Peyer's patch (tissue), 4 donors: Measurements from ENCODE around the gene KASH5. TPM values are rescaled to one million over a fixed set of nuclear protein-coding genes. Genes with fewer than 3 reads are reported as not detected.

ENCODE experiments used
- DNase-seq, 3 donors: peaks; one replicate each; pipeline ENCODE4 v3.0.0-alpha.2; 2017 to 2019
- H3K27ac ChIP-seq, 4 donors: fragments of 200-600 bp; sonication (generic); one replicate each; pipeline ENCODE4 v1.5.1; 2016 to 2019
- H3K27me3 ChIP-seq, 2 donors: fragments of 200-600 bp; sonication (generic); one replicate each; pipeline ENCODE4 v1.5.1; 2019
- H3K36me3 ChIP-seq, 3 donors: fragments of 200-600 bp; sonication (generic); one replicate each; pipeline ENCODE4 v1.5.1; 2016 to 2019
- H3K4me1 ChIP-seq, 4 donors: fragments of 200-600 bp; sonication (generic); one replicate each; pipeline ENCODE4 v1.5.1; 2016 to 2019
- H3K4me3 ChIP-seq, 4 donors: fragments of 200-600 bp; sonication (generic); 1 replicate in 3 of 4; 2 replicates in 1 of 4; pipeline ENCODE4 v1.5.1; 2016 to 2019; ENCODE audit warnings: mild to moderate bottlenecking in 1 of 4
- H3K9me3 ChIP-seq, 4 donors: fragments of 200-600 bp; sonication (generic); one replicate each; pipeline ENCODE4 v1.5.1; 2016 to 2019; ENCODE audit warnings: mild to moderate bottlenecking in 1 of 4
- POLR2A ChIP-seq, 2 donors: fragments of 450-650 bp; IDR thresholded peaks; one replicate each; pipeline ENCODE4 v1.5.1; 2017; ENCODE audit warnings: antibody characterized with exemption in 2 of 2, mild to moderate bottlenecking in 2 of 2, moderate library complexity in 2 of 2
- total RNA-seq, 4 donors: library from RNA; depleted of rRNA; stranded (reverse); fragments of >200 nt; gene quantifications; one replicate each; pipeline ENCODE4 v1.1.0, GENCODE V29; 2016
- TF ChIP-seq, protein P1 (sequence below), 6 experiments: fragments of 450-650 bp in 4 of 6; fragments of 200-600 bp in 2 of 6; sonication (generic) in 1 of 6; IDR thresholded peaks; one replicate each; pipeline ENCODE4 v1.5.1; 2017 to 2019; ENCODE audit warnings: antibody characterized with exemption in 6 of 6, mild to moderate bottlenecking in 3 of 6, moderate library complexity in 1 of 6

KASH5 gene
- total RNA-seq, 4 donors from 2014 or later, result not detected

GRCh38 chr19:49359851-49360820 lies 27.9 kb upstream of the KASH5 start:
- peak overlapping the region in 3 of 4 donors; percentile 30 to 88 (median 84) for H3K27ac ChIP-seq
- no peak for DNase-seq
- H3K4me1 ChIP-seq, result peaks cover 0 to 23% (median 12%) of the 10 kb centered on the region in 4 donors
- H3K36me3 ChIP-seq, result no peaks in the 10 kb centered on the region
- TF ChIP-seq, protein P1, sequence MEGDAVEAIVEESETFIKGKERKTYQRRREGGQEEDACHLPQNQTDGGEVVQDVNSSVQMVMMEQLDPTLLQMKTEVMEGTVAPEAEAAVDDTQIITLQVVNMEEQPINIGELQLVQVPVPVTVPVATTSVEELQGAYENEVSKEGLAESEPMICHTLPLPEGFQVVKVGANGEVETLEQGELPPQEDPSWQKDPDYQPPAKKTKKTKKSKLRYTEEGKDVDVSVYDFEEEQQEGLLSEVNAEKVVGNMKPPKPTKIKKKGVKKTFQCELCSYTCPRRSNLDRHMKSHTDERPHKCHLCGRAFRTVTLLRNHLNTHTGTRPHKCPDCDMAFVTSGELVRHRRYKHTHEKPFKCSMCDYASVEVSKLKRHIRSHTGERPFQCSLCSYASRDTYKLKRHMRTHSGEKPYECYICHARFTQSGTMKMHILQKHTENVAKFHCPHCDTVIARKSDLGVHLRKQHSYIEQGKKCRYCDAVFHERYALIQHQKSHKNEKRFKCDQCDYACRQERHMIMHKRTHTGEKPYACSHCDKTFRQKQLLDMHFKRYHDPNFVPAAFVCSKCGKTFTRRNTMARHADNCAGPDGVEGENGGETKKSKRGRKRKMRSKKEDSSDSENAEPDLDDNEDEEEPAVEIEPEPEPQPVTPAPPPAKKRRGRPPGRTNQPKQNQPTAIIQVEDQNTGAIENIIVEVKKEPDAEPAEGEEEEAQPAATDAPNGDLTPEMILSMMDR (IDR thresholded peaks at IDR 0.05), result no peak
- no peak for TF ChIP-seq POLR2A (IDR thresholded peaks at IDR 0.05)
- H3K4me3 ChIP-seq, result no peak overlapping the region
- no peaks in the 10 kb centered on the region for H3K27me3 ChIP-seq
- H3K9me3 ChIP-seq, result no peaks in the 10 kb centered on the region

DNA sequence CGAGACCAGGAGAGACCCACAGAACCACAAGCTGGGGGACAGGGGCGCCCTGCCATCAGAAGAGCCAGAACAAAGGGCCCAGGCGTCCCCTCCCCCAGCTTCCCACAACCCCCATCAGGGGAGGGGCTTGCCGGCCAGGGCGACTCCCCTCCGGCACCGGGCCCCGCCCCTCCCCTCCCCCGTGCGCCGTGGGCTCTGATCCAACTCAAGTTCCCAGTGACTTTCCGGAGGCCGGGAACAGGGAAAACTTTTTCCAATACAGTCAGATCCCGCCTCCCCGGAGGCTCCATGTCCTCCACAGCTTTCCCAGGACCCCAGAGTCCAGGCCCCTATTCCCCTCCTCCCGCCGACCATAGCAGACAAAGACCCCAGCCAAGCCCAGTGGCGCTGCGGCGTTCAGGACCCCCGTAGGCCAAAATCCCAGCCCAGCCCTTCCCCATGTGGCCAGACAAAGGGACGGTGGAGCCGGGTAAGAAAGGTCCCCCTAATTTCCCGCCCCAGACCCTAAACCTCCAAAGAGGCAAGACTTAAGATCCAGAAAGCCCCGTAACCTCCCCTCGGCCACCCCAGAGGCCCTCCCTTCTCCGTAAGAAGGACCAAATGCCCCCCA lies 26.5 kb upstream of the KASH5 start:
- H3K27me3 ChIP-seq, result no peaks in the 10 kb centered on the region
- TF ChIP-seq POLR2A (IDR thresholded peaks at IDR 0.05), result no peak
- TF ChIP-seq, protein P1 (IDR thresholded peaks at IDR 0.05), result no peak
- DNase-seq, result peak; percentile 67 to 78 (median 72)

DNA sequence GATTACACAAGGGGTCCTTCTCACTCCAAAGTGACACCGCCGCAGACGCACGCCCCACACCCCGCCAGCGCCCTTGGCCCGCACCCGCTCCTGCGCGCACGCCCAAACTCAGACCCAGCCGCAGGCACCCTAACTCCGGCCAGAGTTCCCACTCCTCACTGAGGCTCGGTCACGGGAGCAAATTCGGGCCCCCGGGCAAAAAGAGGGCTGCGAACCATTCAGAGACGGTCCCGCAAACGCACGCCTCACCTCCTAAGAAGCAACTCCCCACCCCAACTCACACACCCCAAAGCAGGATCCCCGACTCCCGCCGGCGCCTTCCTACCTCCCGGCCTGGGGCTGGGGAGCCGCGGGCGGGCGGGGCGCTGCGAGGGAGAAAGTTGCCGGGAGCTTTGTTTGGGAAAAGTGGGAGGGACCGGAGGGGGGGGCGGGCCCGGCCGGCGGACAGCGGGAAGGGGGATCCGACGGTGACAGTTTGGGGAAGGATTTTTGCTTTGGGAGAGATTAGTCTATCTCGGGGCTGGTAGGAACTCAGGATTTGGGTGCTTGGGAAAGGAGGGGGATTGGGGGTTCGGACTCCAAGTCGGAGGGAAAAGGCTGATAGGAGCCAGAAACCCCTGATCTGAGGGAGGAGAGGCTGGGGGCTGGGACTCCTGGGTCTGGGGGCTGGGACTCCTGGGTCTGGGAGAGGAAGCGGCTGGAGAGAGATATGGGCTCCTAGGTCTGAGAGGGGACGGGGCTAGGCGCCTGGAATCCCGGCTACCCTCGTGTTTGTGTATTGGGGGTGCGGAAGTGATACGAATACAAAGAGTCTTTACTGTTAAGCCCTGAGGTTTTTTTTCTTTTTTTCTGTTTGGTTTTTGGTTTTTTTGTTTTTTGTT lies 25.8 kb upstream of the KASH5 start, which contains the start of gene TEAD2:
Gene TEAD2, minus strand, starts transcription at position 369 of the 881 bp plus-strand sequence. CDS start 2,341 bp downstream, outside the sequence.
- peak within 1 kb of the TSS; percentile 74 to 88 (median 82) for H3K27ac ChIP-seq
- peak; percentile 27 to 69 (median 62) for DNase-seq
- no peak for TF ChIP-seq POLR2A (IDR thresholded peaks at IDR 0.05)
- TF ChIP-seq, protein P1 (IDR thresholded peaks at IDR 0.05), result no peak
- H3K9me3 ChIP-seq, result no peaks in the 10 kb centered on the region
- no peaks in the 10 kb centered on the region for H3K36me3 ChIP-seq
- no peaks in the 10 kb centered on the region for H3K27me3 ChIP-seq
- H3K4me1 ChIP-seq, result peaks cover 0 to 15% (median 7%) of the 10 kb centered on the region in 4 donors
- peak within 1 kb of the TSS; percentile 34 to 61 (median 48) for H3K4me3 ChIP-seq

More for the DNA sequence above, 26.5 kb upstream of the KASH5 start:
- Histone ChIP-seq H3K4me3 (peak overlapping the region; percentile 34 to 61 (median 48)), H3K27ac (peak overlapping the region; percentile 74 to 88 (median 82)), H3K4me1 (peaks cover 0 to 21% (median 8%) of the 10 kb centered on the region in 4 donors), H3K9me3 (no peaks in the 10 kb centered on the region), H3K36me3 (no peaks in the 10 kb centered on the region)

DNA sequence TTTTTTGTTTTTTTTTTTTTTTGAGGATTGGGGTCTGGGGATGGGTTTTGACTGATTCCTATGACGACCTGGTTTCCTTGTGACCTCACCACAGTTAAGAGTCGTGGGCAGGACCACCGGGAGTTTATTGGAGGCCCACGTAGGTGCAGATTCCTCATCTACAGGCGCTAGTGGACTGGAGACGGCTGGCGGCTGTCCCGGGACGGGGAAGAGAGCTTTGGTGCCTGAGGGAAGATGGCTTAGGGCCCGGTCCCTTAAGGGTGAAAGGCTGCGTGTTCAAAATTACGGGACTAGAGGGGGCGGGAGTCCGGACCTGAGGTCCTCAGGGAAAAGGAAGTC lies 25.2 kb upstream of the KASH5 start:
- H3K27ac ChIP-seq, result peak overlapping the region; percentile 6 to 88 (median 79)
- H3K36me3 ChIP-seq, result no peaks in the 10 kb centered on the region
- peaks cover 0 to 15% (median 6%) of the 10 kb centered on the region in 4 donors for H3K4me1 ChIP-seq
- TF ChIP-seq POLR2A (IDR thresholded peaks at IDR 0.05), result no peak
- TF ChIP-seq, protein P1 (IDR thresholded peaks at IDR 0.05), result no peak
- DNase-seq, result no peak
- H3K9me3 ChIP-seq, result no peaks in the 10 kb centered on the region
- no peaks in the 10 kb centered on the region for H3K27me3 ChIP-seq
- peak overlapping the region in 3 of 4 donors; percentile 4 to 61 (median 51) for H3K4me3 ChIP-seq
